Fibroblast of the conjunctiva (primary cell): Measurements from ENCODE around the gene MAGEA6.
"Not testable (repeated sequence)": the region's sequence is repeated elsewhere in the genome, so short reads cannot be mapped to it uniquely, and the experiment has no call there.

Experiments used
- DNase-seq: peaks from one replicate; pipeline ENCODE4 v3.0.0-alpha.2; 2010; ENCODE audit warnings: low read depth

The MAGEA6 gene

GRCh38 chrX:152769549-152770289 is at the start of gene MAGEA6:
TSS of gene MAGEA6 (minus strand) at chrX:152769689. CDS start at chrX:152767650, 2,039 bp downstream.
- DNase-seq, result not testable (repeated sequence)

GRCh38 chrX:152819266-152819665 is 49.8 kb upstream of the MAGEA6 start:
- peak; percentile 12 for DNase-seq

- DNase-seq, result no peak
These were observed 48.9 kb upstream of the MAGEA6 start for GRCh38 chrX:152818356-152818755.

GRCh38 chrX:152817078-152817764 is 47.7 kb upstream of the MAGEA6 start:
- peak; percentile 22 for DNase-seq

- no peak for DNase-seq
These were observed 44.6 kb upstream of the MAGEA6 start for GRCh38 chrX:152814048-152814447.

DNA sequence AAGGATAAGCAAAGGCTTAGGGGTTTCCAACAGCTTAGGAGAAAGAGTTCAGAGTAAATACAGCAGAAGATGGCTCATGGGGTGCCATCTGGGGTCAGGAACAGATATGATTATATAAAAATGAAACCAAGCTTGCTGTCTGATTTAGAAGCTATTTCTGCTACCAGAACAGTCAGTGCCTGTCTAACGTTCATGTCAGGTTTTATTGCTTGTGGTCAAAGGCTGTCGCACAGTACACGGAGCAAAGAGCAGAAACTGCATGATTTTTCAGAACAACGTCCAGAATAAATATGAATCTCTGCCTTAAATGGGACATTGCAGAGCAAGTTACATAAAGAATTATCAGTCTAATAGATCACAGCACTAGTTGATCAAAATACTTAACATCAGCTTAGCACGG is 43.7 kb upstream of the MAGEA6 start:
- DNase-seq, result no peak

GRCh38 chrX:152810403-152810802 is 40.9 kb upstream of the MAGEA6 start:
- DNase-seq, result no peak

DNA sequence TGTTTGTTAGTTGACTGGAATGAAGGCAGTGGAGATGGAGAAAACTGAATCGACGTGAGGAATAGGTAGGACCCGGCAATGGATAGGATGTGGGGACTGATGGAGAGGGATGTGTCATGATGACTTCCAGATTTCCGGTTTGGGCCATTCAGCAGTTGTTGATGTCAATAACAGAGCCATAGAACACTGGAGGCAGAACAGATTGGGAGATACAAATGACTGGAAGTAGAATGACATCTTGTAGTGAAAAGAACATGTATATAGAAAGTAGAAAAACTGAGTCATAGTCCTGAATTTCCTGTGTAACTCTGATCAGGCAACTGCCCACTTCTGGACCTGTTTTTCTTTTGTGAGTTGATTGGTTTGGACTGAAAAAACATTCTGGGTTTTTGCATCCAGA is 36.5 kb upstream of the MAGEA6 start:
- no peak for DNase-seq

DNA sequence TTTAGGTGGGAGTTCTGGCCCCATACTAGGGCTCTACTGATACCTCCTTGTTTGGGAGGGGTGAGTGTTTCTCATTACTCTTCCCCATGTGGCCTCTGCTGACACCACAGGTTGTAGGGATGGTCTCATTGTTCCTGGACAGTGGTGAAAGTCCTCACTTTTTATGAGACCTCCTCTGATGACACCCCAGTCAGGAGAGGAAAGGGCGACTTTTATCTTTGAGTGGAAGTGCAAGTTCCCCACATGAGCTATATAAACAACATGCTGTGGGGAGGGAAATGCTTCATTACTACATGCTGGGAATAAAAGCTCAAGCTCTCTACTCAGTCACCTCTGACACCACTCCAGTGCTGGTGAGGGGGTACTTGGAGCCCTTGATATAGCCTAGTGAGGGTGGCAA is 29.5 kb upstream of the MAGEA6 start:
- no peak for DNase-seq

DNA sequence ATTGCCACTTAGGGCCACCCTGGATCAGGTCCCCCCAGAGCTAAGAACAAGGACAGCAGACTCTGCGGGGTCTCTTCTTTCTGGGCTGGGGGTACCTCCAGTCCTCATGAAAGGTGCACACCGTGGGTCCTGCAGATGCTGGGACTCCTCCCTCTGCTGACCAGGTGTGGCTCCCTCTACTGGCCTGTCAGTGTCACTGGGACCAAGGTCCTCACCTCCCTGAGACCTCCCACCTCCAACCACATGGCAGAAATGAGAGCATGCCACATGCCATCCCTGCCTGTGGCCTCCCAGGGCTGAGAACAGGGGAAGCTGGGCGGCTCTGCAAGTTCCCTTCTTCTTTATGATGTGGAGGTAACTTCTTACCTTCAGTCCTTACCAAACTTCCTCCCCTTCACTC is 17.6 kb upstream of the MAGEA6 start:
- DNase-seq, result not testable (repeated sequence)

GRCh38 chrX:152766562-152766961 is 2.9 kb downstream of the MAGEA6 start:
- DNase-seq, result not testable (repeated sequence)

GRCh38 chrX:152761582-152761981 is 7.9 kb downstream of the MAGEA6 start:
- DNase-seq, result not testable (repeated sequence)

GRCh38 chrX:152759544-152759943 is 9.9 kb downstream of the MAGEA6 start:
- DNase-seq, result not testable (repeated sequence)

GRCh38 chrX:152758918-152759317 is 10.6 kb downstream of the MAGEA6 start, which contains the start of gene CSAG3:
TSS of gene CSAG3 (plus strand) at chrX:152759218.
- not testable (repeated sequence) for DNase-seq

DNA sequence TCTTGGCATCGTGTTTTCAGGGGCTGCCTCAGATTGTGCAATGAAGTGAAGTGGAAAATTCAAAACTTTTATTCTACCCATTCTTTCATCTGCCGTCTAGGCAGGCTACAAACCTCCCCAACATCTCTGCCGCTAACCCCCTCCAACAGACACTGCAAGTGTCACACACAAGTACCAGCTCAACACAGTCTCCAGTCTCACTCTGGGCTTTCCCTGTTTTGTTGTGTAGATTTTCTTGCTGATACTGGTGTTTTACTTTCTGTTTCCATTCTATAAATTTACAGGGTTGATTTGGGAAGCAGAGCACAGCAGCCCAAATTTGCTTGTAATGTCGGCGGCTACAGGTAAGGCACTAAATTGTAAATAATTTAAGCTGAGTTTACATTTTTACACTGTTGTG is 14.6 kb downstream of the MAGEA6 start:
- DNase-seq, result not testable (repeated sequence)

- DNase-seq, result not testable (repeated sequence)
These were observed 15.5 kb downstream of the MAGEA6 start, which contains the start of gene MAGEA2 for GRCh38 chrX:152753686-152754650. TSS of gene MAGEA2 (minus strand) at chrX:152753842. CDS start at chrX:152751363, 2,479 bp downstream.

DNA sequence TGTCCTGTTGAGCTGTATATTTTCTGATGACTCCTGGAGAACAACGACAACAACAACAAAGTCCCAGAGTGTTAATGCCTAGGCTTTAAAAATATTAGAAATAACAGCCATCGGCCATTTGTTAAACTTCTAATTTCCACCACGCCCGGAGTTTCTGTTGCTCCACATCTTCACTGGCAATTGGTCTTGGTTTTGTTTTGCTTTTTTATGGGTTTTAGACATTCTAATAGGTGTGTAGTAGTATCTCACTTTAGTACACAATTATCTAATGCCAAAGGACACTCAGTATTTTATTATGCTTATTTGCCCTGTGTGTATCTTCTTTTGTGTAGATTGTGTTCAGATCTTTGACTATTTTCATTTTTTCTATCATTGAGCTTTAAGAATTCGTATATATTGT is 30.9 kb downstream of the MAGEA6 start:
- no peak for DNase-seq

GRCh38 chrX:152736528-152736927 is 33.0 kb downstream of the MAGEA6 start:
- DNase-seq, result not testable (repeated sequence)

DNA sequence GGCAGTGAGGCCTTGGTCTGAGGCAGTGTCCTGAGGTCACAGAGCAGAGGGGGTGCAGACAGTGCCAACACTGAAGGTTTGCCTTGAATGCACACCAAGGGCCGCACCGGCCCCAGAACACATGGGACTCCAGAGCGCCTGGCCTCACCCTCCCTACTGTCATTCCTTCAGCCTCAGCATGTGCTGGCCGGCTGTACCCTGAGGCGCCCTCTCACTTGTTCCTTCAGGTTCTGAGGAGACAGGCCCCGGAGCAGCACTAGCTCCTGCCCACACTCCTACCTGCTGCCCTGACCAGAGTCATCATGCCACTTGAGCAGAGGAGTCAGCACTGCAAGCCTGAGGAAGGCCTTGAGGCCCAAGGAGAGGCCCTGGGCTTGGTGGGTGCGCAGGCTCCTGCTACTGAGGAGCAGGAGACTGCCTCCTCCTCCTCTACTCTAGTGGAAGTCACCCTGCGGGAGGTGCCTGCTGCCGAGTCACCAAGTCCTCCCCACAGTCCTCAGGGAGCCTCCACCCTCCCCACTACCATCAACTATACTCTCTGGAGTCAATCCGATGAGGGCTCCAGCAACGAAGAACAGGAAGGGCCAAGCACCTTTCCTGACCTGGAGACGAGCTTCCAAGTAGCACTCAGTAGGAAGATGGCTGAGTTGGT is 33.5 kb downstream of the MAGEA6 start:
- no peak for DNase-seq

DNA sequence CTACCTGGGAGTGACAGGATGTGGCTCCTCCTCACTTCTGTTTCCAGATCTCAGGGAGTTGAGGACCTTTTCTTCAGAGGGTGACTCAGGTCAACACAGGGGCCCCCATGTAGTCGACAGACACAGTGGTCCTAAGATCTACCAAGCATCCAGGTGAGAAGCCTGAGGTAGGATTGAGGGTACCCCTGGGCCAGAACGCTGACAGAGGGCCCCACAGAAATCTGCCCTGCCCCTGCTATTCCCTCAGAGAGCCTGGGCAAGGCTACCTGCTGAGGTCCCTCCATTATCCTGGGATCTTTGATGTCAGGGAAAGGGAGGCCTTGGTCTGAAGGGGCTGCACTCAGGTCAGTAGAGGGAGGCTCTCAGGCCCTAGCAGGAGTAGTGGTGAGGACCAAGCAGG is 34.4 kb downstream of the MAGEA6 start:
- DNase-seq, result no peak

GRCh38 chrX:152734143-152734858 is 35.2 kb downstream of the MAGEA6 start:
- DNase-seq, result not testable (repeated sequence)
